ENCODE measurements around the gene WRNIP1.

DNA sequence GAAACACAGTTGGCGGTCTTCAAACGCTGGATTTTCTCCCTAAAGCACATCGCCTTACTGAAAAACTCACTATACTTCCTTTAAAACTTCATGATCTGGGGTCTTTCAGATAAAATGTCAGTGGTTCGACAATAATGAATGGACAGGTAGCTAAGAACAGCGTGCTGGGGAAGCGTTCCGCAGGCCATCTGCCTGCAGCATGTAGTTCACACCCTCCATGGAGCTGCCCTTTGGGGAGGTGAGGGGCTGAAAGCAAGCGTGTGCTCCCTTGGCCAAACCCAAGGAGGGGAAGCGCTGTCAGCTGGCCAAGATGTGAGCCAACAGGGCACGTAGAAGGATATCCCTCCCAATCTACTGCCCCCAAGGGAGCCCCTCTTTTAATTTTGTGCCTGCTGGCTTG is 35.3 kb upstream of the WRNIP1 start:
- TF ChIP-seq, protein P1, sequence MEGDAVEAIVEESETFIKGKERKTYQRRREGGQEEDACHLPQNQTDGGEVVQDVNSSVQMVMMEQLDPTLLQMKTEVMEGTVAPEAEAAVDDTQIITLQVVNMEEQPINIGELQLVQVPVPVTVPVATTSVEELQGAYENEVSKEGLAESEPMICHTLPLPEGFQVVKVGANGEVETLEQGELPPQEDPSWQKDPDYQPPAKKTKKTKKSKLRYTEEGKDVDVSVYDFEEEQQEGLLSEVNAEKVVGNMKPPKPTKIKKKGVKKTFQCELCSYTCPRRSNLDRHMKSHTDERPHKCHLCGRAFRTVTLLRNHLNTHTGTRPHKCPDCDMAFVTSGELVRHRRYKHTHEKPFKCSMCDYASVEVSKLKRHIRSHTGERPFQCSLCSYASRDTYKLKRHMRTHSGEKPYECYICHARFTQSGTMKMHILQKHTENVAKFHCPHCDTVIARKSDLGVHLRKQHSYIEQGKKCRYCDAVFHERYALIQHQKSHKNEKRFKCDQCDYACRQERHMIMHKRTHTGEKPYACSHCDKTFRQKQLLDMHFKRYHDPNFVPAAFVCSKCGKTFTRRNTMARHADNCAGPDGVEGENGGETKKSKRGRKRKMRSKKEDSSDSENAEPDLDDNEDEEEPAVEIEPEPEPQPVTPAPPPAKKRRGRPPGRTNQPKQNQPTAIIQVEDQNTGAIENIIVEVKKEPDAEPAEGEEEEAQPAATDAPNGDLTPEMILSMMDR (IDR thresholded peaks at IDR 0.05 in 4 of 5, conservative IDR thresholded peaks at IDR 0.05 in 1 of 5) = no peak
- no peak for TF ChIP-seq POLR2A (IDR thresholded peaks at IDR 0.05)

Data from gastrocnemius medialis (tissue), 4 donors.